IMR-90 (cell line): ENCODE measurements around the gene USP53. TPM values are rescaled to one million over a fixed set of nuclear protein-coding genes. Genes with fewer than 3 reads are reported as not detected.

Experiments used
- ATAC-seq: fragments of 200-7000 bp; cut with Tn5 transposase; 2 replicates; pipeline ENCODE4 v1.9.1; 2020; ENCODE audit warnings: low read depth, mild to moderate bottlenecking, moderate library complexity
- BruUV-seq: library from RNA; stranded (reverse); fragments of 400-500 nt; replicated peaks from 2 replicates; lab custom pipeline; 2021; lab: Mats Ljungman, UMichigan
- CTCF ChIA-PET: fragments of 300-600 bp; formaldehyde crosslinking; extraction: SDS; loops from one replicate; lab custom pipeline; 2021; ENCODE audit warnings: antibody characterized with exemption; lab: Yijun Ruan, JAX
- POLR2A ChIA-PET: fragments of 300-600 bp; sonication (Branson Sonifier 250); formaldehyde crosslinking; loops from one replicate; lab custom pipeline; 2022; ENCODE audit warnings: antibody characterized with exemption; ENCODE audit not compliant: unreplicated experiment; lab: Charles Lee
- DNase-seq: peaks from one replicate; pipeline ENCODE4 v3.0.0; 2013
- H2AFZ ChIP-seq: replicated peaks from 2 replicates; pipeline ENCODE3; 2013; ENCODE audit warnings: low read length, mild to moderate bottlenecking; ENCODE audit not compliant: poor library complexity
- H2AK5ac ChIP-seq: 2 replicates; pipeline ENCODE4 v1.6.1; 2013; ENCODE audit warnings: low read depth, low read length, inconsistent platforms
- H2AK9ac ChIP-seq: replicated peaks from 2 replicates; pipeline ENCODE3; 2013; ENCODE audit warnings: mild to moderate bottlenecking, low read depth, low read length, moderate library complexity; ENCODE audit not compliant: poor library complexity
- H2BK120ac ChIP-seq: 2 replicates; pipeline ENCODE4 v1.6.1; 2013; ENCODE audit warnings: low read depth, low read length, inconsistent platforms
- H2BK15ac ChIP-seq: 3 replicates; pipeline ENCODE4 v1.6.1; 2013; ENCODE audit warnings: low read depth, low read length, inconsistent platforms
- H2BK20ac ChIP-seq: 2 replicates; pipeline ENCODE4 v1.6.1; 2013; ENCODE audit warnings: low read depth, mild to moderate bottlenecking, inconsistent platforms, low read length, moderate library complexity
- H2BK5ac ChIP-seq: 2 replicates; pipeline ENCODE4 v1.6.1; 2013; ENCODE audit warnings: mild to moderate bottlenecking, low read depth, low read length, inconsistent platforms; ENCODE audit not compliant: poor library complexity, severe bottlenecking
- H3K14ac ChIP-seq: replicated peaks from 2 replicates; pipeline ENCODE4 v1.6.1; 2013; ENCODE audit warnings: low read depth, low read length, inconsistent platforms
- H3K18ac ChIP-seq: 2 replicates; pipeline ENCODE4 v1.6.1; 2013; ENCODE audit warnings: low read depth, low read length, control low read depth
- H3K23ac ChIP-seq: 2 replicates; pipeline ENCODE4 v1.6.1; 2013; ENCODE audit warnings: low read depth, low read length, inconsistent platforms
- H3K27ac ChIP-seq: 2 replicates; pipeline ENCODE4 v1.5.1; 2013; ENCODE audit warnings: mild to moderate bottlenecking, control low read depth, low read length; ENCODE audit not compliant: insufficient read depth
- H3K27me3 ChIP-seq: 2 replicates; pipeline ENCODE4 v1.6.1; 2013; ENCODE audit warnings: low read length; ENCODE audit not compliant: control insufficient read depth, insufficient read depth
- H3K36me3 ChIP-seq: 2 replicates; pipeline ENCODE4 v1.6.1; 2013; ENCODE audit warnings: low read length, mixed read lengths; ENCODE audit not compliant: control insufficient read depth, insufficient read depth
- H3K4ac ChIP-seq: 2 replicates; pipeline ENCODE4 v1.6.1; 2013; ENCODE audit warnings: low read depth, low read length, inconsistent platforms
- H3K4me1 ChIP-seq: 2 replicates; pipeline ENCODE4 v1.6.1; 2013; ENCODE audit warnings: low read length, mixed read lengths; ENCODE audit not compliant: control insufficient read depth, insufficient read depth
- H3K4me2 ChIP-seq: 2 replicates; pipeline ENCODE4 v1.6.1; 2013; ENCODE audit warnings: low read depth, mild to moderate bottlenecking, control low read depth, low read length, moderate library complexity
- H3K4me3 ChIP-seq: 2 replicates; pipeline ENCODE4 v1.5.1; 2013; ENCODE audit warnings: low read depth, mild to moderate bottlenecking, control low read depth, low read length, moderate library complexity; ENCODE audit not compliant: insufficient read depth
- H3K56ac ChIP-seq: 2 replicates; pipeline ENCODE4 v1.6.1; 2013; ENCODE audit warnings: low read length, inconsistent platforms; ENCODE audit not compliant: insufficient read depth; ENCODE audit errors: extremely low read depth
- H3K79me1 ChIP-seq, 2 experiments: 2 replicates each; pipeline ENCODE4 v1.6.1; 2013; ENCODE audit warnings: low read length in 2 of 2, inconsistent platforms in 1 of 2, low read depth in 1 of 2
- H3K9ac ChIP-seq: 2 replicates; pipeline ENCODE4 v1.6.1; 2013; ENCODE audit warnings: low read depth, low read length, control low read depth
- H3K9me1 ChIP-seq: 2 replicates; pipeline ENCODE4 v1.6.1; 2013; ENCODE audit warnings: low read length, inconsistent platforms; ENCODE audit not compliant: insufficient read depth
- H3K9me3 ChIP-seq: 2 replicates; pipeline ENCODE4 v1.6.1; 2013; ENCODE audit warnings: low read length; ENCODE audit not compliant: control insufficient read depth, insufficient read depth
- H4K20me1 ChIP-seq: 2 replicates; pipeline ENCODE4 v1.6.1; 2013; ENCODE audit warnings: low read length, inconsistent platforms; ENCODE audit not compliant: insufficient read depth
- H4K5ac ChIP-seq: 2 replicates; pipeline ENCODE4 v1.6.1; 2013; ENCODE audit warnings: mild to moderate bottlenecking, low read depth, low read length, control low read depth
- H4K8ac ChIP-seq, 2 experiments: 2 replicates each; pipeline ENCODE4 v1.6.1; 2013; ENCODE audit warnings: low read depth in 2 of 2, low read length in 2 of 2, control low read depth in 1 of 2, inconsistent platforms in 1 of 2
- H4K91ac ChIP-seq: 2 replicates; pipeline ENCODE4 v1.6.1; 2013; ENCODE audit warnings: low read depth, low read length, inconsistent platforms; ENCODE audit not compliant: insufficient read depth
- CHD1 ChIP-seq: IDR thresholded peaks from 2 replicates; pipeline ENCODE4 v1.6.1; 2012; ENCODE audit warnings: low read depth, low read length, improper control_type of control experiment
- ELK1 ChIP-seq: fragments of 150-350 bp; IDR thresholded peaks from 2 replicates; pipeline ENCODE4 v1.6.1; 2016; ENCODE audit warnings: low read depth, mild to moderate bottlenecking, low read length, moderate library complexity, borderline replicate concordance
- FOS ChIP-seq: fragments of 150-350 bp; IDR thresholded peaks from 2 replicates; pipeline ENCODE4 v1.6.1; 2016; ENCODE audit warnings: low read depth, low read length
- MAFK ChIP-seq: IDR thresholded peaks from 2 replicates; pipeline ENCODE4 v1.6.1; 2012; ENCODE audit warnings: low read depth, low read length, improper control_type of control experiment
- MAZ ChIP-seq: IDR thresholded peaks from 2 replicates; pipeline ENCODE4 v1.6.1; 2012; ENCODE audit warnings: low read depth, mild to moderate bottlenecking, low read length, improper control_type of control experiment, moderate library complexity, borderline replicate concordance
- POLR2A ChIP-seq: IDR thresholded peaks from 2 replicates; pipeline ENCODE4 v1.6.1; 2012; ENCODE audit warnings: mild to moderate bottlenecking, low read depth, low read length
- RAD21 ChIP-seq: IDR thresholded peaks from 2 replicates; pipeline ENCODE4 v1.6.1; 2012; ENCODE audit warnings: low read length, improper control_type of control experiment
- RCOR1 ChIP-seq: IDR thresholded peaks from 2 replicates; pipeline ENCODE4 v1.6.1; 2012; ENCODE audit warnings: mild to moderate bottlenecking, low read length, improper control_type of control experiment; ENCODE audit not compliant: insufficient replicate concordance
- RFX5 ChIP-seq: IDR thresholded peaks from 2 replicates; pipeline ENCODE4 v1.8.0; 2012; ENCODE audit warnings: low read depth, mild to moderate bottlenecking, low read length, moderate library complexity
- SMC3 ChIP-seq: fragments of 150-350 bp; IDR thresholded peaks from 2 replicates; pipeline ENCODE4 v1.6.1; 2016; ENCODE audit warnings: low read depth, mild to moderate bottlenecking, antibody characterized with exemption, low read length, moderate library complexity
- WGBS, 2 experiments: methylation state at CpG; one replicate each; pipeline versions ENCODE4 v1.1.5 to v1.1.7; 2013; ENCODE audit warnings: missing lambda C conversion rate in 2 of 2; ENCODE audit not compliant: insufficient read length in 1 of 2; ENCODE audit errors: extremely low coverage in 2 of 2; 5-methylcytosine and 5-hydroxymethylcytosine counted together
- dilution Hi-C: fragments of 300-500 bp; cut with HindIII; formaldehyde crosslinking; loops from one replicate; pipeline ENCODE4 v1.14.3; 2018; ENCODE audit warnings: low sequenced_read_pairs; ENCODE audit not compliant: unreplicated experiment
- in situ Hi-C: fragments of 300-500 bp; cut with MboI; formaldehyde crosslinking; loops from 3 replicates; pipeline ENCODE4 v1.14.3; 2019; ENCODE audit warnings: low sequenced_read_pairs, inconsistent platforms, mixed read lengths
- intact Hi-C: fragments of 100-400 bp; cut with micrococcal nuclease; formaldehyde crosslinking; loops from 2 replicates; pipeline ENCODE4 v1.10.0; 2022
- polyA plus RNA-seq, 3 experiments: library from polyadenylated mRNA; depleted of rRNA; stranded (reverse); fragments of >200 nt; gene quantifications; 2 replicates each; pipeline ENCODE4 v1.2.3, GENCODE V29; 2012; ENCODE audit warnings: low replicate concordance in 1 of 3
- total RNA-seq: library from RNA; depleted of rRNA; stranded (reverse); fragments of >200 nt; gene quantifications from 2 replicates; pipeline ENCODE4 v1.2.3, GENCODE V29; 2012

USP53 gene
- total and polyA plus RNA-seq, 2 of the 4 experiments (the other 2 are of a cell fraction), result 11.2 to 24.0 TPM

GRCh38 chr4:119179011-119179410, 33.5 kb upstream of the USP53 start:
- WGBS, 2 experiments, result 80% methylated on average over 1 of the region's 1 CpG; no CpG with 5 or more reads in 1 of the 2 experiments
- Histone ChIP-seq H3K79me1 (no peaks in the 10 kb centered on the region), H3K18ac (no peak overlapping the region), H2BK20ac (no peak overlapping the region), H3K56ac (no peak overlapping the region), H4K5ac (no peak overlapping the region), H3K27ac (no peak overlapping the region), H2BK5ac (no peak overlapping the region), H3K4me2 (no peak overlapping the region), H2BK120ac (no peak overlapping the region), H2BK15ac (no peak overlapping the region), H3K4ac (no peak overlapping the region), H3K9me1 (no peaks in the 10 kb centered on the region), H4K20me1 (no peaks in the 10 kb centered on the region), H2AK5ac (no peak overlapping the region), H3K9ac (no peak overlapping the region), H3K23ac (no peak overlapping the region), H3K27me3 (no peaks in the 10 kb centered on the region), H4K91ac (no peak overlapping the region), H2AK9ac (no peak overlapping the region), H2AFZ (no peak overlapping the region), H4K8ac (no peak overlapping the region), H3K4me1 (no peaks in the 10 kb centered on the region), H3K36me3 (no peaks in the 10 kb centered on the region), H3K4me3 (no peak overlapping the region), H3K14ac (no peak overlapping the region), H3K9me3 (no peaks in the 10 kb centered on the region)
- ATAC-seq (no peak), DNase-seq (no peak)
- no TSS peak for BruUV-seq
- TF ChIP-seq RCOR1, result no peak
- TF ChIP-seq FOS, result no peak
- no peak for TF ChIP-seq ELK1
- TF ChIP-seq MAZ, result no peak
- TF ChIP-seq POLR2A, result no peak
- TF ChIP-seq MAFK, result no peak
- TF ChIP-seq SMC3, result no peak
- no peak for TF ChIP-seq RAD21
- no peak for TF ChIP-seq RFX5
- no peak for TF ChIP-seq CHD1
- in situ Hi-C loops, result no loop called here
- POLR2A ChIA-PET, result no interaction called here
- dilution Hi-C loops, result no loop called here
- intact Hi-C loops, result no loop called here
- CTCF ChIA-PET, result no interaction called here
